B cell (primary cell): ENCODE data around the gene ARID4B. TPM values are rescaled to one million over a fixed set of nuclear protein-coding genes. Genes with fewer than 3 reads are reported as not detected.

Source experiments
- ATAC-seq: fragments of 200-7000 bp; cut with Tn5 transposase; one replicate; pipeline ENCODE4 v1.10.0; 2021; ENCODE audit warnings: low read depth, mild to moderate bottlenecking, moderate number of reproducible peaks, moderate library complexity
- CTCF ChIA-PET: fragments of 350-600 bp; sonication (Branson Sonifier 250); formaldehyde crosslinking; loops from one replicate; lab custom pipeline; 2021; ENCODE audit warnings: antibody characterized with exemption, inconsistent platforms; lab: Charles Lee
- POLR2A ChIA-PET: fragments of 350-600 bp; sonication (Branson Sonifier 250); formaldehyde crosslinking; loops from one replicate; lab custom pipeline; 2021; ENCODE audit warnings: antibody characterized with exemption; lab: Charles Lee
- DNase-seq: peaks from one replicate; pipeline ENCODE4 v3.0.0; 2013
- H2AFZ ChIP-seq: 2 replicates; pipeline ENCODE4 v1.6.1; 2012; ENCODE audit warnings: mild to moderate bottlenecking, low read depth, low read length; ENCODE audit not compliant: insufficient read depth, poor library complexity, severe bottlenecking
- H3K27ac ChIP-seq, 2 donors: 1 replicate in 1 of 2; 2 replicates in 1 of 2; pipeline ENCODE4 v1.5.1; 2012 to 2013; ENCODE audit warnings: low read length in 2 of 2, mild to moderate bottlenecking in 2 of 2, moderate library complexity in 1 of 2
- H3K27me3 ChIP-seq, 4 experiments: fragments of 200-600 bp in 1 of 4; sonication (generic) in 1 of 4; replicated peaks in 1 of 4; 1 replicate in 2 of 4; 2 replicates in 2 of 4; pipeline versions ENCODE4 v1.6.1 to v1.7.0; 2013 to 2016; ENCODE audit warnings: low read length in 3 of 4, mild to moderate bottlenecking in 2 of 4, mixed read lengths in 1 of 4, moderate library complexity in 1 of 4; ENCODE audit not compliant: insufficient read depth in 4 of 4, control insufficient read depth in 3 of 4; ENCODE audit errors: control extremely low read depth in 1 of 4
- H3K36me3 ChIP-seq, 2 experiments: replicated peaks in 1 of 2; 1 replicate in 1 of 2; 2 replicates in 1 of 2; pipeline versions ENCODE4 v1.6.1 to v1.7.1; 2013; ENCODE audit warnings: low read length in 1 of 2; ENCODE audit not compliant: insufficient read depth in 2 of 2, control insufficient read depth in 1 of 2; ENCODE audit errors: control extremely low read depth in 1 of 2, extremely low read depth in 1 of 2
- H3K4me1 ChIP-seq, 2 donors: fragments of 200-600 bp in 1 of 2; sonication (generic) in 1 of 2; 1 replicate in 1 of 2; 2 replicates in 1 of 2; pipeline versions ENCODE4 v1.5.1 to v1.6.1; 2013 to 2017; ENCODE audit warnings: low read length in 2 of 2; ENCODE audit not compliant: control insufficient read depth in 2 of 2, insufficient read depth in 2 of 2
- H3K4me2 ChIP-seq: replicated peaks from 2 replicates; pipeline ENCODE3; 2012; ENCODE audit warnings: mild to moderate bottlenecking, low read depth, low read length; ENCODE audit not compliant: poor library complexity, severe bottlenecking
- H3K4me3 ChIP-seq, 5 experiments: fragments of 200-600 bp in 1 of 5; sonication (generic) in 1 of 5; 1 replicate in 3 of 5; 2 replicates in 2 of 5; pipeline versions ENCODE4 v1.5.1 to v1.7.0; 2011 to 2016; ENCODE audit warnings: low read length in 4 of 5, mild to moderate bottlenecking in 4 of 5, low read depth in 2 of 5, control low read depth in 1 of 5, moderate library complexity in 1 of 5; ENCODE audit not compliant: insufficient read depth in 1 of 5; ENCODE audit errors: control extremely low read depth in 1 of 5, extremely low read depth in 1 of 5
- H3K79me2 ChIP-seq: fragments of 200-600 bp; sonication (generic); one replicate; pipeline ENCODE4 v1.6.0; 2016; ENCODE audit warnings: low read length; ENCODE audit not compliant: control insufficient read depth, insufficient read depth
- H3K9ac ChIP-seq: fragments of 200-600 bp; sonication (generic); 2 replicates; pipeline ENCODE4 v1.6.1; 2017; ENCODE audit warnings: mild to moderate bottlenecking, low read length, moderate library complexity
- H3K9me3 ChIP-seq, 3 donors: one replicate each; pipeline versions ENCODE4 v1.6.1 to v1.7.1; 2013; ENCODE audit warnings: low read length in 2 of 3; ENCODE audit not compliant: control insufficient read depth in 2 of 3, insufficient read depth in 1 of 3; ENCODE audit errors: control extremely low read depth in 1 of 3
- H4K20me1 ChIP-seq: 2 replicates; pipeline ENCODE4 v1.6.0; 2012; ENCODE audit warnings: mild to moderate bottlenecking, low read length; ENCODE audit not compliant: insufficient read depth, control insufficient read depth, poor library complexity, severe bottlenecking
- H3K27ac Mint-ChIP-seq: one replicate; pipeline ENCODE4 v1.8.0; 2021; ENCODE audit warnings: mixed read lengths
- H3K27me3 Mint-ChIP-seq: one replicate; pipeline ENCODE4 v1.8.0; 2021; ENCODE audit warnings: mixed read lengths
- H3K4me1 Mint-ChIP-seq: one replicate; pipeline ENCODE4 v1.8.0; 2021; ENCODE audit warnings: mixed read lengths
- H3K4me3 Mint-ChIP-seq: one replicate; pipeline ENCODE4 v1.8.0; 2021; ENCODE audit warnings: mixed read lengths
- H3K9me3 Mint-ChIP-seq: one replicate; pipeline ENCODE4 v1.8.0; 2022; ENCODE audit warnings: mixed read lengths; ENCODE audit not compliant: insufficient read depth
- CTCF ChIP-seq: fragments of 200-600 bp; IDR thresholded peaks from one replicate; pipeline ENCODE4 v1.8.0; 2022; ENCODE audit warnings: antibody characterized with exemption, mild to moderate bottlenecking
- EZH2 ChIP-seq: IDR thresholded peaks from 2 replicates; pipeline ENCODE4 v1.6.1; 2012; ENCODE audit warnings: borderline replicate concordance, low read depth, mild to moderate bottlenecking, moderate library complexity, low read length; ENCODE audit not compliant: insufficient read depth, poor library complexity, severe bottlenecking
- WGBS: methylation state at CpG from one replicate; pipeline ENCODE4 v1.1.5; 2013; ENCODE audit warnings: missing lambda C conversion rate; ENCODE audit not compliant: insufficient coverage; 5-methylcytosine and 5-hydroxymethylcytosine counted together
- intact Hi-C: fragments of 100-400 bp; cut with micrococcal nuclease; formaldehyde crosslinking; loops from one replicate; pipeline ENCODE4 v1.10.0; 2022
- polyA plus RNA-seq: library from polyadenylated mRNA; depleted of rRNA; stranded (reverse); fragments of >200 nt; gene quantifications from 2 replicates; pipeline ENCODE4 v1.2.3, GENCODE V29; 2012
- total RNA-seq, 2 donors: library from RNA; stranded (reverse); fragments of 120-200 nt in 1 of 2; gene quantifications; 1 replicate in 1 of 2; 2 replicates in 1 of 2; pipeline versions ENCODE4 v1.2.3 to v1.2.4, GENCODE V29; 2013 to 2022

The ARID4B gene
- total and polyA plus RNA-seq, 2 donors (not counting 1 experiment from before 2014, with no cell fraction given), result 13.2 to 110 TPM

GRCh38 chr1:235128456-235129328, 199.3 kb downstream of the ARID4B start, which contains the start of gene TOMM20:
TSS of gene TOMM20 (minus strand) at chr1:235128837. CDS start at chr1:235128715, 122 bp downstream.
- H3K9me3 Mint-ChIP-seq, result no peaks in the 10 kb centered on the region
- H3K4me3 Mint-ChIP-seq, result peak within 1 kb of the TSS; percentile 97
- Histone ChIP-seq H3K27ac (peak within 1 kb of the TSS; percentile 84 to 95), H3K4me2 (peak within 1 kb of the TSS; percentile 80), H2AFZ (peak within 1 kb of the TSS; percentile 84), H3K27me3 (no peaks in the 10 kb centered on the region), H3K9ac (peak within 1 kb of the TSS; percentile 95), H4K20me1 (peaks cover 16% of the 10 kb centered on the region), H3K4me1 (peaks cover 16 to 20% of the 10 kb centered on the region in 2 donors), H3K79me2 (peaks cover 56% of the 10 kb centered on the region), H3K9me3 (no peaks in the 10 kb centered on the region), H3K36me3 (peaks cover 2 to 12% of the 10 kb centered on the region in 2 experiments), H3K4me3 (peak within 1 kb of the TSS; percentile 72 to 99 (median 89))
- ChIA-PET CTCF (interaction anchor here (1.0 to 1.5 kb wide), 3 partner anchors 23 to 650 kb away, joined by 3 to 5 read pairs (median 3); partner anchors contain the start of gene TARBP1), POLR2A (interaction anchor here (2.3 kb wide), 1 partner anchor 32 kb away, joined by 12 read pairs; the partner anchor contains the start of gene RBM34)
- WGBS, result under 1% methylated on average over 66 of the region's 67 CpGs
- intact Hi-C loops, result loop anchor here (1.0 to 10.0 kb wide), 4 partner anchors 33 to 756 kb away; partner anchors contain the start of genes ARID4B, B3GALNT2, COA6 and GGPS1
- ATAC-seq, result peak; percentile 93
- no peaks in the 10 kb centered on the region for H3K27me3 Mint-ChIP-seq
- H3K4me1 Mint-ChIP-seq, result peaks cover 35% of the 10 kb centered on the region
- no peak for TF ChIP-seq CTCF
- TF ChIP-seq EZH2, result no peak
- peak; percentile 97 for DNase-seq
- H3K27ac Mint-ChIP-seq, result peak within 1 kb of the TSS; percentile 99
